ENCODE measurements around the gene EXD1.

DNA sequence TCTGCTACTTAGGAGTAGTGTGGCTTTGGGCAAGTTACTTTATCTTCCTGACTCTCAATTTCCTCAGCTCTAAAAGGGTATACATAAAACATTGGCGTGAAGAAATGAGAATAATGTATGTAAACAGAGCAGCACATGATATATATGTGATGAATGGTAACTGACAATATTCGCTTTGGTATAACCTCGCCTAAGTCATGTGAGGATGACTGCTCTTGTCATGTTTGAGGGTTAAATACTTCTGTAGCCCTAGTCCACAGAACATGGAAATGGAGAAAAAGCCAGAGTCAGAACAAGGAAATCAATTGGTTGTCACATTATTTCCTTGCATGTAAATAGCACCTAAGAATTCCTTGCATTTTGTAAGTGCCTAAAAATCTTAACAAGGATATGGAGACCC lies 25.5 kb upstream of the EXD1 start:
- TF ChIP-seq, protein P1, sequence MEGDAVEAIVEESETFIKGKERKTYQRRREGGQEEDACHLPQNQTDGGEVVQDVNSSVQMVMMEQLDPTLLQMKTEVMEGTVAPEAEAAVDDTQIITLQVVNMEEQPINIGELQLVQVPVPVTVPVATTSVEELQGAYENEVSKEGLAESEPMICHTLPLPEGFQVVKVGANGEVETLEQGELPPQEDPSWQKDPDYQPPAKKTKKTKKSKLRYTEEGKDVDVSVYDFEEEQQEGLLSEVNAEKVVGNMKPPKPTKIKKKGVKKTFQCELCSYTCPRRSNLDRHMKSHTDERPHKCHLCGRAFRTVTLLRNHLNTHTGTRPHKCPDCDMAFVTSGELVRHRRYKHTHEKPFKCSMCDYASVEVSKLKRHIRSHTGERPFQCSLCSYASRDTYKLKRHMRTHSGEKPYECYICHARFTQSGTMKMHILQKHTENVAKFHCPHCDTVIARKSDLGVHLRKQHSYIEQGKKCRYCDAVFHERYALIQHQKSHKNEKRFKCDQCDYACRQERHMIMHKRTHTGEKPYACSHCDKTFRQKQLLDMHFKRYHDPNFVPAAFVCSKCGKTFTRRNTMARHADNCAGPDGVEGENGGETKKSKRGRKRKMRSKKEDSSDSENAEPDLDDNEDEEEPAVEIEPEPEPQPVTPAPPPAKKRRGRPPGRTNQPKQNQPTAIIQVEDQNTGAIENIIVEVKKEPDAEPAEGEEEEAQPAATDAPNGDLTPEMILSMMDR (conservative IDR thresholded peaks at IDR 0.05; ENCODE audit: low read length): no peak
- no peak for TF ChIP-seq EZH2phosphoT487 (IDR thresholded peaks at IDR 0.05; ENCODE audit: borderline replicate concordance, low read depth, low read length)

All from OCI-LY7 (cell line).